GM19324 (cell line): Measurements from ENCODE around the gene RITA1.

Experiments used
- ATAC-seq: cut with Tn5 transposase; IDR thresholded peaks from one replicate; pipeline ENCODE4 v1.9.1; 2021; ENCODE audit warnings: mild to moderate bottlenecking, moderate library complexity; ENCODE audit not compliant: unreplicated experiment, low FRiP score

RITA1 gene

GRCh38 chr12:113152835-113153814 is 32.4 kb upstream of the RITA1 start:
- no peak for ATAC-seq

GRCh38 chr12:113154351-113154973 is 31.1 kb upstream of the RITA1 start:
- no peak for ATAC-seq

GRCh38 chr12:113155060-113155459 is 30.5 kb upstream of the RITA1 start:
- ATAC-seq: no peak

- ATAC-seq: no peak
Measured at GRCh38 chr12:113155646-113156045, 29.9 kb upstream of the RITA1 start.

- no peak for ATAC-seq
Measured at GRCh38 chr12:113157218-113157859, 28.2 kb upstream of the RITA1 start.

GRCh38 chr12:113158439-113159203 is 26.9 kb upstream of the RITA1 start:
- ATAC-seq: no peak

- no peak for ATAC-seq
Measured at GRCh38 chr12:113159937-113160336, 25.6 kb upstream of the RITA1 start.

GRCh38 chr12:113161415-113162016 is 24.0 kb upstream of the RITA1 start:
- ATAC-seq: no peak

- no peak for ATAC-seq
Measured at GRCh38 chr12:113162102-113163029, 23.2 kb upstream of the RITA1 start.

- no peak for ATAC-seq
Measured at GRCh38 chr12:113163030-113163360, 22.5 kb upstream of the RITA1 start.

- no peak for ATAC-seq
Measured at GRCh38 chr12:113164014-113164413, 21.5 kb upstream of the RITA1 start.

GRCh38 chr12:113165521-113166450 is 19.7 kb upstream of the RITA1 start:
- no peak for ATAC-seq

GRCh38 chr12:113167868-113168267 is 17.7 kb upstream of the RITA1 start:
- ATAC-seq: no peak

GRCh38 chr12:113169697-113170096 is 15.8 kb upstream of the RITA1 start:
- ATAC-seq: no peak

GRCh38 chr12:113170457-113170856 is 15.1 kb upstream of the RITA1 start:
- no peak for ATAC-seq

GRCh38 chr12:113170926-113171325 is 14.6 kb upstream of the RITA1 start:
- no peak for ATAC-seq

- no peak for ATAC-seq
Measured at GRCh38 chr12:113171543-113171942, 14.0 kb upstream of the RITA1 start.

GRCh38 chr12:113172185-113172584 is 13.3 kb upstream of the RITA1 start:
- ATAC-seq: no peak
